H1 (cell line): ENCODE measurements around the gene NUMB. TPM values are rescaled to one million over a fixed set of nuclear protein-coding genes. Genes with fewer than 3 reads are reported as not detected.

ENCODE experiments used
- CTCF ChIA-PET: fragments of 300-600 bp; sonication (Branson Sonifier 250); formaldehyde crosslinking; loops from one replicate; lab custom pipeline; 2021; ENCODE audit not compliant: partially characterized antibody; lab: Charles Lee
- POLR2A ChIA-PET: fragments of 300-600 bp; sonication (Branson Sonifier 250); formaldehyde crosslinking; loops from one replicate; lab custom pipeline; 2021; ENCODE audit warnings: inconsistent platforms; ENCODE audit not compliant: partially characterized antibody; lab: Charles Lee
- DNase-seq, 2 experiments: peaks; one replicate each; pipeline versions ENCODE4 v3.0.0 to v3.0.0-alpha.2; 2010 to 2022; ENCODE audit warnings: low spot score in 2 of 2, low read depth in 1 of 2, mixed read lengths in 1 of 2
- FAIRE-seq: peaks from 2 replicates; lab custom pipeline; 2011; peaks lifted over from hg19 to GRCh38; lab: Jason Lieb, UNC
- H2AFZ ChIP-seq: 2 replicates; pipeline ENCODE4 v1.8.1; 2012; ENCODE audit warnings: low read length, inconsistent platforms
- H2AK5ac ChIP-seq: 2 replicates; pipeline ENCODE4 v1.6.1; 2013; ENCODE audit warnings: low read depth, low read length
- H2BK120ac ChIP-seq: replicated peaks from 2 replicates; pipeline ENCODE3; 2013; ENCODE audit warnings: low read depth, low read length, inconsistent platforms
- H2BK12ac ChIP-seq: 2 replicates; pipeline ENCODE4 v1.6.1; 2013; ENCODE audit warnings: low read depth, low read length
- H2BK15ac ChIP-seq: 2 replicates; pipeline ENCODE4 v1.6.1; 2013; ENCODE audit warnings: low read length
- H2BK20ac ChIP-seq: 2 replicates; pipeline ENCODE4 v1.6.1; 2013; ENCODE audit warnings: low read length
- H2BK5ac ChIP-seq: 2 replicates; pipeline ENCODE4 v1.6.1; 2013; ENCODE audit warnings: low read depth, low read length
- H3K14ac ChIP-seq: 2 replicates; pipeline ENCODE4 v1.6.1; 2013; ENCODE audit warnings: inconsistent platforms; ENCODE audit not compliant: insufficient read length
- H3K18ac ChIP-seq: 2 replicates; pipeline ENCODE4 v1.6.1; 2013; ENCODE audit warnings: low read length; ENCODE audit errors: extremely low read depth
- H3K23ac ChIP-seq: 2 replicates; pipeline ENCODE4 v1.6.1; 2013; ENCODE audit warnings: inconsistent platforms; ENCODE audit not compliant: insufficient read length
- H3K23me2 ChIP-seq: 2 replicates; pipeline ENCODE4 v1.6.1; 2013; ENCODE audit warnings: low read depth, low read length
- H3K27ac ChIP-seq: 2 replicates; pipeline ENCODE4 v1.6.1; 2011; ENCODE audit warnings: low read depth, low read length, inconsistent platforms
- H3K27me3 ChIP-seq, 4 experiments: replicated peaks in 1 of 4; 1 replicate in 1 of 4; 2 replicates in 3 of 4; pipeline versions ENCODE4 v1.6.1 to v1.8.1; 2011 to 2013; ENCODE audit warnings: low read length in 3 of 4, mild to moderate bottlenecking in 3 of 4, inconsistent platforms in 2 of 4, mixed read lengths in 2 of 4, moderate library complexity in 1 of 4; ENCODE audit not compliant: control insufficient read depth in 3 of 4, insufficient read depth in 3 of 4; ENCODE audit errors: extremely low read depth in 1 of 4
- H3K36me3 ChIP-seq, 4 experiments: 2 replicates each; pipeline versions ENCODE4 v1.6.1 to v1.8.1; 2011 to 2013; ENCODE audit warnings: mild to moderate bottlenecking in 4 of 4, low read length in 3 of 4, moderate library complexity in 2 of 4, control low read depth in 1 of 4, inconsistent platforms in 1 of 4; ENCODE audit not compliant: insufficient read depth in 4 of 4, control insufficient read depth in 2 of 4
- H3K4ac ChIP-seq: replicated peaks from 2 replicates; pipeline ENCODE3; 2013; ENCODE audit warnings: low read length, low read depth, mixed read lengths, inconsistent platforms; ENCODE audit not compliant: insufficient read length
- H3K4me1 ChIP-seq, 4 experiments: replicated peaks in 1 of 4; 1 replicate in 1 of 4; 2 replicates in 3 of 4; pipeline versions ENCODE4 v1.6.1 to v1.8.1; 2011 to 2013; ENCODE audit warnings: low read length in 3 of 4, inconsistent platforms in 2 of 4, mixed read lengths in 1 of 4; ENCODE audit not compliant: insufficient read depth in 4 of 4, control insufficient read depth in 3 of 4
- H3K4me2 ChIP-seq, 2 experiments: 2 replicates each; pipeline versions ENCODE4 v1.6.1 to v1.8.1; 2011 to 2013; ENCODE audit warnings: low read depth in 2 of 2, low read length in 2 of 2, control low read depth in 1 of 2, inconsistent platforms in 1 of 2, mild to moderate bottlenecking in 1 of 2; ENCODE audit not compliant: insufficient read depth in 1 of 2
- H3K4me3 ChIP-seq, 4 experiments: fragments of 200-600, 300-600 bp in 1 of 4; sonication (generic), shearing (Covaris generic), sonication (Bioruptor Twin) in 1 of 4; 2 replicates each; pipeline versions ENCODE4 v1.5.1 to v1.8.1; 2011 to 2016; ENCODE audit warnings: low read length in 4 of 4, low read depth in 3 of 4, control low read depth in 2 of 4, inconsistent platforms in 2 of 4, mild to moderate bottlenecking in 2 of 4, mixed read lengths in 1 of 4, moderate library complexity in 1 of 4; ENCODE audit not compliant: insufficient read depth in 2 of 4; ENCODE audit errors: extremely low read depth in 1 of 4
- H3K56ac ChIP-seq: replicated peaks from 2 replicates; pipeline ENCODE3; 2013; ENCODE audit warnings: low read depth, mild to moderate bottlenecking, mixed read lengths, low read length, inconsistent platforms; ENCODE audit not compliant: insufficient read length
- H3K79me1 ChIP-seq: 2 replicates; pipeline ENCODE4 v1.6.1; 2013; ENCODE audit warnings: low read depth, low read length, control low read depth
- H3K79me2 ChIP-seq, 2 experiments: 2 replicates each; pipeline versions ENCODE4 v1.6.1 to v1.8.1; 2012 to 2013; ENCODE audit warnings: low read length in 2 of 2, mild to moderate bottlenecking in 2 of 2, inconsistent platforms in 1 of 2; ENCODE audit not compliant: insufficient read depth in 2 of 2, control insufficient read depth in 1 of 2
- H3K9ac ChIP-seq, 4 experiments: replicated peaks in 1 of 4; 1 replicate in 1 of 4; 2 replicates in 3 of 4; pipeline versions ENCODE4 v1.6.1 to v1.8.1; 2011 to 2013; ENCODE audit warnings: low read depth in 3 of 4, low read length in 3 of 4, control low read depth in 2 of 4, mild to moderate bottlenecking in 2 of 4, moderate library complexity in 2 of 4, inconsistent platforms in 1 of 4; ENCODE audit errors: extremely low read depth in 1 of 4
- H3K9me3 ChIP-seq, 2 experiments: 2 replicates each; pipeline versions ENCODE4 v1.6.1 to v1.8.1; 2012 to 2013; ENCODE audit warnings: mild to moderate bottlenecking in 2 of 2, moderate library complexity in 2 of 2, control low read depth in 1 of 2, inconsistent platforms in 1 of 2, low read depth in 1 of 2, low read length in 1 of 2, mixed read lengths in 1 of 2; ENCODE audit not compliant: insufficient read depth in 2 of 2
- H4K20me1 ChIP-seq, 2 experiments: replicated peaks in 1 of 2; 2 replicates each; pipeline versions ENCODE3 to v1.8.1; 2011 to 2013; ENCODE audit warnings: inconsistent platforms in 2 of 2, low read length in 2 of 2, mild to moderate bottlenecking in 1 of 2; ENCODE audit not compliant: insufficient read depth in 2 of 2, control insufficient read depth in 1 of 2
- H4K5ac ChIP-seq: 2 replicates; pipeline ENCODE4 v1.6.1; 2013; ENCODE audit warnings: low read length, low read depth, mixed read lengths, inconsistent platforms; ENCODE audit not compliant: insufficient read length
- H4K8ac ChIP-seq: 2 replicates; pipeline ENCODE4 v1.8.0; 2013; ENCODE audit warnings: mild to moderate bottlenecking, moderate library complexity, low read length, inconsistent platforms; ENCODE audit not compliant: insufficient read depth; ENCODE audit errors: extremely low read depth
- H4K91ac ChIP-seq: replicated peaks from 2 replicates; pipeline ENCODE3; 2013; ENCODE audit warnings: low read length, mixed read lengths, inconsistent platforms; ENCODE audit not compliant: insufficient read length
- BRCA1 ChIP-seq: IDR thresholded peaks from 2 replicates; pipeline ENCODE4 v1.6.1; 2012; ENCODE audit warnings: low read depth, low read length, improper control_type of control experiment
- CREB1 ChIP-seq: IDR thresholded peaks from 2 replicates; pipeline ENCODE4 v1.6.1; 2012; ENCODE audit warnings: inconsistent platforms
- E2F6 ChIP-seq: IDR thresholded peaks from 2 replicates; pipeline ENCODE4 v1.6.1; 2012; ENCODE audit warnings: inconsistent platforms
- EGR1 ChIP-seq: IDR thresholded peaks from 2 replicates; pipeline ENCODE4 v1.6.1; 2011; ENCODE audit warnings: low read depth, low read length, borderline replicate concordance
- EP300 ChIP-seq, 2 experiments: IDR thresholded peaks; 1 replicate in 1 of 2; 2 replicates in 1 of 2; pipeline ENCODE4 v1.6.1; 2011 to 2012; ENCODE audit warnings: low read depth in 2 of 2, low read length in 2 of 2, mild to moderate bottlenecking in 2 of 2, borderline replicate concordance in 1 of 2, inconsistent platforms in 1 of 2, moderate library complexity in 1 of 2
- EZH2 ChIP-seq: fragments of 200-600 bp; sonication (generic); IDR thresholded peaks from 2 replicates; pipeline ENCODE4 v1.7.1; 2012; ENCODE audit warnings: low read depth, mild to moderate bottlenecking, moderate library complexity, low read length, inconsistent platforms; ENCODE audit not compliant: severe bottlenecking
- FOSL1 ChIP-seq: IDR thresholded peaks from 2 replicates; pipeline ENCODE4 v1.6.1; 2011; ENCODE audit warnings: mild to moderate bottlenecking, low read depth, low read length, moderate library complexity; ENCODE audit not compliant: insufficient read depth
- GABPA ChIP-seq: IDR thresholded peaks from 2 replicates; pipeline ENCODE4 v1.6.1; 2011; ENCODE audit warnings: mild to moderate bottlenecking, low read length, moderate library complexity, borderline replicate concordance; ENCODE audit not compliant: insufficient read depth
- POLR2AphosphoS5 ChIP-seq: IDR thresholded peaks from 2 replicates; pipeline ENCODE4 v1.6.1; 2011; ENCODE audit warnings: low read depth, low read length
- SAP30 ChIP-seq: fragments of 300-600 bp; sonication (generic); IDR thresholded peaks from 2 replicates; pipeline ENCODE4 v1.7.1; 2012; ENCODE audit warnings: low read length, moderate library complexity, mild to moderate bottlenecking, inconsistent platforms; ENCODE audit not compliant: insufficient read depth, insufficient replicate concordance
- SP1 ChIP-seq: IDR thresholded peaks from 2 replicates; pipeline ENCODE4 v1.6.1; 2011; ENCODE audit warnings: low read depth, low read length
- SRF ChIP-seq: IDR thresholded peaks from 2 replicates; pipeline ENCODE4 v1.6.1; 2011; ENCODE audit warnings: mild to moderate bottlenecking, low read depth, low read length, moderate library complexity
- TAF7 ChIP-seq: optimal IDR thresholded peaks from 2 replicates; pipeline ENCODE3; 2011; ENCODE audit warnings: low read depth, mild to moderate bottlenecking, inconsistent platforms, low read length, moderate library complexity, borderline replicate concordance
- WGBS, 2 experiments: shearing (Covaris generic) in 1 of 2; methylation state at CpG; one replicate each; pipeline versions ENCODE4 v1.1.6 to v1.1.7; 2013 to 2015; ENCODE audit warnings: low lambda C conversion rate in 2 of 2, mixed read lengths in 2 of 2, inconsistent platforms in 1 of 2, low coverage in 1 of 2, missing lambda C conversion rate in 1 of 2; ENCODE audit not compliant: insufficient replicate concordance in 2 of 2, insufficient coverage in 1 of 2, insufficient read length in 1 of 2; ENCODE audit errors: extremely low coverage in 1 of 2, missing lambda C conversion rate in 1 of 2; 5-methylcytosine and 5-hydroxymethylcytosine counted together
- polyA plus RNA-seq, 7 experiments: library from polyadenylated mRNA; depleted of rRNA in 3 of 7; stranded (reverse) in 5 of 7; unstranded in 2 of 7; fragments of >200 nt in 5 of 7; fragments of 200-250 nt in 2 of 7; gene quantifications; 1 replicate in 5 of 7; 2 replicates in 1 of 7; 4 replicates in 1 of 7; pipeline versions ENCODE4 v1.2.1 to v1.2.3, GENCODE V29; 2011 to 2013; ENCODE audit warnings: missing spikeins in 2 of 7, mixed read lengths in 2 of 7
- total RNA-seq: library from RNA; stranded (reverse); fragmentation: NEBNext Ultra II Directional; extraction: Animal tissue kit (Norgen Biotek cat#: 25700); gene quantifications from 2 replicates; pipeline ENCODE4 v1.2.1, GENCODE V29; 2021

Gene NUMB
- total and polyA plus RNA-seq, 2 of the 8 experiments (the other 6 are each of a cell fraction or from before 2014, with no cell fraction given), result 54.3 to 78.1 TPM

- no peak overlapping the region for H2BK5ac ChIP-seq
- no peak overlapping the region for H2BK20ac ChIP-seq
- no peak overlapping the region for H3K18ac ChIP-seq
- H3K23me2 ChIP-seq, result no peaks in the 10 kb centered on the region
- ChIA-PET CTCF (interaction anchor here (0.6 to 1.5 kb wide), 4 partner anchors 18 to 288 kb away, joined by 3 to 4 read pairs (median 3); no protein-coding TSS in a partner anchor), POLR2A (interaction anchor here (0.9 kb wide), 1 partner anchor 10 kb away, joined by 3 read pairs; no protein-coding TSS in a partner anchor)
- H2BK15ac ChIP-seq, result no peak overlapping the region
- no peak overlapping the region for H3K4ac ChIP-seq
- no peak overlapping the region for H2BK120ac ChIP-seq
- H3K79me1 ChIP-seq, result no peaks in the 10 kb centered on the region; the same call in 1 of the 2 replicates
- H4K20me1 ChIP-seq, result no peaks in the 10 kb centered on the region
- no peak overlapping the region for H4K5ac ChIP-seq
- H3K4me1 ChIP-seq, result peaks cover 0 to 3% (median 0%) of the 10 kb centered on the region in 4 experiments; a peak in 3 of 7 replicates
- 100% methylated on average over 2 of the region's 2 CpGs; no CpG with 5 or more reads in 1 of the 2 experiments for WGBS, 2 experiments
- H3K4me2 ChIP-seq, result no peak overlapping the region
- no peak overlapping the region for H4K8ac ChIP-seq
- no peak overlapping the region for H3K27ac ChIP-seq
- H3K79me2 ChIP-seq, result no peaks in the 10 kb centered on the region
- H2AK5ac ChIP-seq, result no peak overlapping the region
- no peak overlapping the region for H3K23ac ChIP-seq
- no peak overlapping the region for H4K91ac ChIP-seq
- no peak overlapping the region for H3K9ac ChIP-seq
- H3K4me3 ChIP-seq, result no peak overlapping the region
- H3K36me3 ChIP-seq, result peaks cover 4 to 54% (median 16%) of the 10 kb centered on the region in 4 experiments
- no peak overlapping the region for H3K14ac ChIP-seq
- H3K27me3 ChIP-seq, result no peaks in the 10 kb centered on the region
- DNase-seq (no peak), FAIRE-seq (no peak)
- H3K9me3 ChIP-seq, result no peaks in the 10 kb centered on the region
- no peak overlapping the region for H2BK12ac ChIP-seq
- H2AFZ ChIP-seq, result no peak overlapping the region
- H3K56ac ChIP-seq, result no peak overlapping the region
- no peak for TF ChIP-seq EZH2
- TF ChIP-seq GABPA, result no peak
- TF ChIP-seq SAP30, result no peak
- no peak for TF ChIP-seq CREB1
- TF ChIP-seq EGR1, result no peak
- TF ChIP-seq FOSL1, result no peak
- no peak for TF ChIP-seq SRF
- no peak for TF ChIP-seq TAF7
- no peak for TF ChIP-seq E2F6
- no peak for TF ChIP-seq BRCA1
- no peak for TF ChIP-seq EP300 (IDR thresholded peaks at IDR 0.05; ENCODE audit: borderline replicate concordance in 1 of 2, low read depth in 2 of 2, low read length in 2 of 2)
- no peak for TF ChIP-seq SP1
- TF ChIP-seq POLR2AphosphoS5, result no peak
Measured at GRCh38 chr14:73277376-73277775, 181.0 kb downstream of the NUMB start.
